Mucosa of descending colon (tissue), 3 donors: Measurements from ENCODE around the gene CFAP74. TPM values are rescaled to one million over a fixed set of nuclear protein-coding genes. Genes with fewer than 3 reads are reported as not detected.

Experiments used
- ATAC-seq: fragments of 200-7000 bp; cut with Tn5 transposase; one replicate; pipeline ENCODE4 v1.9.1; 2020; ENCODE audit warnings: mild to moderate bottlenecking, moderate library complexity
- DNase-seq, 3 donors: peaks; one replicate each; pipeline ENCODE4 v3.0.0-alpha.2; 2020
- H3K36me3 ChIP-seq: fragments of 200-600 bp; one replicate; pipeline ENCODE4 v1.8.0; 2021; ENCODE audit warnings: low read depth, mild to moderate bottlenecking
- H3K4me1 ChIP-seq: fragments of 200-600 bp; one replicate; pipeline ENCODE4 v1.8.0; 2021; ENCODE audit warnings: low read depth, mild to moderate bottlenecking
- H3K4me3 ChIP-seq: fragments of 200-600 bp; one replicate; pipeline ENCODE4 v1.8.0; 2021; ENCODE audit warnings: mild to moderate bottlenecking
- H3K9me3 ChIP-seq: fragments of 200-600 bp; one replicate; pipeline ENCODE4 v1.8.0; 2021; ENCODE audit warnings: mild to moderate bottlenecking
- CTCF ChIP-seq: fragments of 200-600 bp; IDR thresholded peaks from one replicate; pipeline ENCODE4 v1.8.0; 2022; ENCODE audit warnings: antibody characterized with exemption, mild to moderate bottlenecking
- intact Hi-C, 2 donors: fragments of 100-400 bp; cut with DNase I in 1 of 2; cut with micrococcal nuclease in 1 of 2; formaldehyde crosslinking; loops; one replicate each; pipeline versions ENCODE4 v1.11.0 to v1.11.1; 2022; cut with DNase I, micrococcal nuclease
- total RNA-seq, 3 donors: library from RNA; stranded (reverse); fragmentation: NEBNext Ultra II Directional in 2 of 3; extraction: Animal tissue kit (Norgen Biotek cat#: 25700) in 2 of 3; gene quantifications; one replicate each; pipeline versions ENCODE4 v1.2.1 to v1.2.4, GENCODE V29; 2021 to 2023
- donor health status: DM: no; HTN: no; CAD: no; lungs with moderate emphysema.
- donor health status: DM: no; HTN: no; CAD: no.
- donor health status: DM: no; HTN: yes; CAD: no.

Gene CFAP74
- total RNA-seq, 3 donors from 2014 or later = 0.06 to 0.13 TPM; not detected in 1

GRCh38 chr1:1895456-1896336, 107.9 kb downstream of the CFAP74 start:
- ATAC-seq (no peak), DNase-seq (peak in 1 of 3 donors; percentile 58)
- Histone ChIP-seq H3K9me3 (no peaks in the 10 kb centered on the region), H3K4me3 (no peak overlapping the region), H3K36me3 (no peaks in the 10 kb centered on the region), H3K4me1 (peaks cover 43% of the 10 kb centered on the region)
- no peak for TF ChIP-seq CTCF
- intact Hi-C loops = no loop called here

- ATAC-seq (no peak), DNase-seq (no peak)
- no peak for TF ChIP-seq CTCF
- intact Hi-C loops = no loop called here
- no peak overlapping the region for H3K4me3 ChIP-seq
- H3K36me3 ChIP-seq = no peaks in the 10 kb centered on the region
- peaks cover 43% of the 10 kb centered on the region for H3K4me1 ChIP-seq
- H3K9me3 ChIP-seq = no peaks in the 10 kb centered on the region
Measured at GRCh38 chr1:1895060-1895418, 108.5 kb downstream of the CFAP74 start.

GRCh38 chr1:1894354-1895059, 109.1 kb downstream of the CFAP74 start:
- Histone ChIP-seq H3K4me3 (no peak overlapping the region), H3K9me3 (no peaks in the 10 kb centered on the region), H3K36me3 (no peaks in the 10 kb centered on the region), H3K4me1 (peaks cover 44% of the 10 kb centered on the region)
- intact Hi-C loops = no loop called here
- peak; percentile 86 to 87 (median 87) for DNase-seq
- ATAC-seq = peak; percentile 70
- no peak for TF ChIP-seq CTCF

- peaks cover 46% of the 10 kb centered on the region for H3K4me1 ChIP-seq
- no peaks in the 10 kb centered on the region for H3K36me3 ChIP-seq
- H3K9me3 ChIP-seq = no peaks in the 10 kb centered on the region
- intact Hi-C loops = no loop called here
- DNase-seq = peak in 1 of 3 donors; percentile 66
- H3K4me3 ChIP-seq = no peak overlapping the region
- ATAC-seq = no peak
- no peak for TF ChIP-seq CTCF
Measured at GRCh38 chr1:1893997-1894353, 109.6 kb downstream of the CFAP74 start.

GRCh38 chr1:1893291-1893985, 110.1 kb downstream of the CFAP74 start:
- H3K36me3 ChIP-seq = no peaks in the 10 kb centered on the region
- intact Hi-C loops = no loop called here
- TF ChIP-seq CTCF = no peak
- DNase-seq (peak in 2 of 3 donors; percentile 43 to 59), ATAC-seq (no peak)
- no peaks in the 10 kb centered on the region for H3K9me3 ChIP-seq
- peaks cover 47% of the 10 kb centered on the region for H3K4me1 ChIP-seq
- no peak overlapping the region for H3K4me3 ChIP-seq
